GM18951 (cell line): ENCODE data around the gene GTF2A1L.
"Not testable (repeated sequence)": the region's sequence is repeated elsewhere in the genome, so short reads cannot be mapped to it uniquely, and the experiment has no call there.

ENCODE experiments used
- POLR2A ChIP-seq: IDR thresholded peaks from 4 replicates; pipeline ENCODE4 v1.6.1; 2011; ENCODE audit warnings: mild to moderate bottlenecking; ENCODE audit not compliant: insufficient read length, insufficient read depth; ENCODE audit errors: extremely low read depth
- in situ Hi-C: fragments of 300-500 bp; cut with MboI; formaldehyde crosslinking; loops from one replicate; pipeline ENCODE4 v1.12.0; 2022; ENCODE audit warnings: low sequenced_read_pairs, mixed read lengths, inconsistent platforms; ENCODE audit not compliant: unreplicated experiment

The GTF2A1L gene

DNA sequence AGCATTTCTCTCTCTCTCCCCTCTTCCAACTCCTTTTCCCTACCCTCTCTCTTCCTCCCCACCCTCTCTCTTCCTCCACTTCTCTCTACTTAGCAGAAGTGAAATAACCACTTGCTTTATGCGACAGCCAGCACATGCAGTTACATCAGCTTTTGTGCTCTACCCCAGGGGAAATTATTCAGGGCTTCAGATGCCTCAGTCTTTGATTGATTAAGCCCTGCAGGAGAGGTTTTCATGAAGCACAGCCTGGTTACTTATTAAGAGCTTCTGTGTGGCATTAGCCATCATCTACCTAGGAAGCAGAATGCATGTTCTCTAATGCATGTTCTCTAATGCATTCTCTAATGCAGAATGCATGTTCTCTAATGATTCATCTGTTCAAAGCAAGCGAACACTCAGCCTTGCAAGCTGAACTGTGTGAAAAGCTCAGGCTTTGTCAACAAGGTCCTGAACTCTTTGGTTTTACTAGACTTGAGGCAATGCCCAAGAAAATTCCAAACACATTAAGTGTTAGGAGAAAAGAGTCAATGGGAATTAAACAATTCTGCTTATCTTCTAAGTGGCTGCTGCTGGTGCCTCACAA is 81.8 kb downstream of the GTF2A1L start:
- in situ Hi-C loops = no loop called here
- TF ChIP-seq POLR2A = no peak

DNA sequence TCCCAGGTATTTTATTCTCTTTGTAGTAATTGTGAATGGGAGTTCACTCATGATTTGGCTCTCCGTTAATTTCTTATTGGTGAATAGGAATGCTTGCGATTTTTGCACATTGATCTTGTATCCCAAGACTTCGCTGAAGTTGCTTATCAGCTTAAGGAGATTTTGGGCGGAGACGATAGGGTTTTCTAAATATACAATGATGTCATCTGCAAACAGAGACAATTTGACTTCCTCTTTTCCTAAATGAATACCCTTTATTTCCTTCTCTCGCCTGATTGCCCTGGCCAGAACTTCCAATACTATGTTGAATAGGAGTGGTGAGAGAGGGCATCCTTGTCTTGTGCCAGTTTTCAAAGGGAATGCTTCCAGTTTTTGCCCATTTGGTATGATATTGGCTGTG is 86.0 kb downstream of the GTF2A1L start:
- in situ Hi-C loops = not testable (repeated sequence)

DNA sequence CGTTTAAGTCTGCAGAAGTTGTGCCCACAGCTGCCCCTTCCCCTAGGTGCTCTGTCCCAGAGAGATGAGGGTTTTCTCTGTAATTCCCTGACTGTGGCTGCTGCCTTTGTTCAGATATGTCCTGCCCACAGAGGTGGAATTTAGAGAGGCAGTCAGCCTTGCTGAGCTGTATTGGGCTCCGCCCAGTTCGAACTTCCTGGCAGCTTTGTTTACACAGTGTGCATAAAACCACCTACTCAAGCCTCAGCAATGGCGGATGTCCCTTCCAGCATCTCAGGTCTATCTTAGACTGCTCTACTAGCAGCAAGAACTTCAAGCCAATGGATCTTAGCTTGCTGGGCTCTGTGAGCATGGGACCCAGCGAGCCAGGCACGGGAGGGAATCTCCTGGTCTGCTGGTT is 89.8 kb downstream of the GTF2A1L start:
- no peak for TF ChIP-seq POLR2A
- in situ Hi-C loops = no loop called here

DNA sequence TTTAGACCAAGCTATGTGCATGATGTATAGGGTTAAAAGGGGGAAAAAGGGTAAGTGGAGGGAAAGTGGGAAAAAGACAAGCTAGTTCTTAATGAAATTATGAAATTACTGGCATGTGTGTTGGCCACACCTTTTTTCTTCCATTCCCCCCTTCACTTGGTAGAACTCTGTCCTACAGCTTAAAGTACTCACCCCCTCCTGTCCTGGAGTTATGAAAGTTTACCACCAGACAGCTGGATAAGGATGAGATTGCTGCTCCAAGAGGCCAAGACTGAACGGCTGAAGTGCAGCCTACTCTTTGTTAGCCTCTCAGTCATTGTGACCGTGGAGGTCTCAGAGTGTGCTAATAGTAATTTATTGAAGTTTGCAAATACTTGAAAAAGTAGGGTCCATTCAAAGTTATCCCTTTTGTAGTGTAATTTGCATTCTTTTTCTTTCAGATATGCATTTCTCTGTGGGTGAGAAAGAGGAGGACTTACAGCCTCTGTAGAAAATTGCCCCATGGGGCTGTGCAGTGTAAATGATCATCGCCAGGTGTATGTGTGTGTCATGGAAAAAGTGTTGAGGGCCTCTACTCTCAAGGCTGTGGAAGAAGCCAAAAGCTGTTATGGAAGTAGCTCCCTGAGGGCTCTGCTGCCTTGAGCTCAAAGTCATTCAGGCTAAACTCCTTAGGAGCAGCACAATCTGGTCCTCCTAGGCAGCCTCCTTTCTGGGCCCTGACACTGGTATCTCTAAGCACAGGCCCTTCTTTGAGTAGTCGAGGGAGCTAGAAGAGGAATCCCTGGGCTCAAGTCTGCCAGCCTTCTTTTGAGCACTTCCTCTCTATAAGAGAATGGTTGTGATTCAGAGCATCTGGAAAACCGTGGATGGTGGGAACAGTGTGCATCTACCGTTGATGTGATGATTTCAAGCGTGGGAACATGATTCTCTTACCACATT is 91.7 kb downstream of the GTF2A1L start:
- no peak for TF ChIP-seq POLR2A
- in situ Hi-C loops = no loop called here

DNA sequence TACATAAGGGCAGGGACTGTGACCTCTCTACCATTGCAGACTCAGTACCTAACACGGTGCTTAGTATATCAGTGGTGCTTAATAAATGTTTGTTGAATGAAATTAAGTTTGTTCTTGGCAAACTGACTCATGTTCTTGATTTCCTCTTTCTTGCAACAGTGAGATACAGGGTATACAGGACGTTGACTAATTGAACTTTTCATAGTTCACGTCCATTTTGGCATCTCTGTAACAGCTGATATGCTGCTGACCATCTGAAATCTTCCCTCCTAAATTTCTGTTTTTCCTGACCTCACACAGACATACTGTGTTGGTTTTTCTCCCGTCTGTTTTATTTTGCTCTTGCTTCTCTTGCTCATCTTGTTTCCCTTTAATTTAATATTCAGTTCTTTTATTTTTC is 93.7 kb downstream of the GTF2A1L start:
- in situ Hi-C loops = no loop called here
- no peak for TF ChIP-seq POLR2A

DNA sequence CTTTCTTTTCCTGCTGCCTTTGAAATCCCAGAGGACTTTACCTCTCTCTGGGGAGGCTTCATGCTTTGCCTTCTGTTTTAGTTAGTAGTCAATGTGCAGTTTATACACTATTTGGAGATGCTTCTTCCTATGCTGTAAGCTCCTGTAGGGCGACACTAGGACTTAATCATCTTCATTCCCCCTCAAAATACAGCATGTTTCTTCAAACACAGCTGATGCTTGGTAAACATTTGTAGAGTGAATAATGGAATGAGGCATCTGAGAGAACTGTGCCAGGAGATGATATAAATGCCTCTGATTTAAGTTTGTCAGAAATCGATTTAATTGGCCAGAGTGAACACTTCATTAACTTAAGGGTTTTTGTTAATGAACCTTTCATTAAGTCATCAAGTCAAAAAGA is 94.5 kb downstream of the GTF2A1L start:
- in situ Hi-C loops = no loop called here

DNA sequence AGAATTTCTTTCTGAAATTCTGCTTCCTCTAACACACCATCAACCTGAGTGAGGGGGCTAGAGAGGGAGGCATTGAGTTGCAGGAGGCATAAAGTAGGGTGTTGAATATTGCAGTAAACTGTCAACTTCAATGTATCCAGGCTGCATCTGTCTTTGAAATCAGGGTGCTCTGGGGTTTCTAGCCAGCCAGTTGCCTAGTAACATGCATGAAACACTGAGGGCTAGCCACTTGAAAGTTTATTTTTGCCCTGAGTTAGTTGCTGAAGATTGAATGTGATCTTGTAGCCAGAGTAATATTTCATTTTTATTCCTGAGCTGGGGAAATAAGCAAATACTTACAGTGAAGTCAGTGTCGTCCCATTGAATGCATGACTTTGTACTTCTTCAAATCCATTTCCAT is 96.0 kb downstream of the GTF2A1L start:
- in situ Hi-C loops = no loop called here
- TF ChIP-seq POLR2A = no peak

More for the DNA sequence above, 94.5 kb downstream of the GTF2A1L start:
- no peak for TF ChIP-seq POLR2A

DNA sequence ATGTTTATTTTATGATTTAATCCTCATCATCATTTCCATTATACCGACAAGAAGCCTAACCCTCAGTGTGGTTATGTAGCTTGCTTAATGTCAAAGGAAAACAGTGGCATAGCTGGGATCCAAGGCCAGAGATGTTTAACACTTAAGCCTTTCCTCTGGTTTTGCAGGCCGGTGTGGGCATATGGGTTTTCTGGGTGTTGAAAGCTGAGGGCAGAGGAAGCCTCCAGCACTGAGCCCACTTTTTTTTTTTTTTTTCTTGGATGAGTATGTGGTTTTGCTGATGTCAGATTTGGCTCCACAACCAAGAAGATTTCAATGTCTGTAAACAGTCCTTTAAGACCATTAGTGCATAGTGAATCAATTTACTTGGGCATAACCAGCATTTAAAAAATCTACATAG is 96.6 kb downstream of the GTF2A1L start:
- in situ Hi-C loops = no loop called here
- TF ChIP-seq POLR2A = no peak

DNA sequence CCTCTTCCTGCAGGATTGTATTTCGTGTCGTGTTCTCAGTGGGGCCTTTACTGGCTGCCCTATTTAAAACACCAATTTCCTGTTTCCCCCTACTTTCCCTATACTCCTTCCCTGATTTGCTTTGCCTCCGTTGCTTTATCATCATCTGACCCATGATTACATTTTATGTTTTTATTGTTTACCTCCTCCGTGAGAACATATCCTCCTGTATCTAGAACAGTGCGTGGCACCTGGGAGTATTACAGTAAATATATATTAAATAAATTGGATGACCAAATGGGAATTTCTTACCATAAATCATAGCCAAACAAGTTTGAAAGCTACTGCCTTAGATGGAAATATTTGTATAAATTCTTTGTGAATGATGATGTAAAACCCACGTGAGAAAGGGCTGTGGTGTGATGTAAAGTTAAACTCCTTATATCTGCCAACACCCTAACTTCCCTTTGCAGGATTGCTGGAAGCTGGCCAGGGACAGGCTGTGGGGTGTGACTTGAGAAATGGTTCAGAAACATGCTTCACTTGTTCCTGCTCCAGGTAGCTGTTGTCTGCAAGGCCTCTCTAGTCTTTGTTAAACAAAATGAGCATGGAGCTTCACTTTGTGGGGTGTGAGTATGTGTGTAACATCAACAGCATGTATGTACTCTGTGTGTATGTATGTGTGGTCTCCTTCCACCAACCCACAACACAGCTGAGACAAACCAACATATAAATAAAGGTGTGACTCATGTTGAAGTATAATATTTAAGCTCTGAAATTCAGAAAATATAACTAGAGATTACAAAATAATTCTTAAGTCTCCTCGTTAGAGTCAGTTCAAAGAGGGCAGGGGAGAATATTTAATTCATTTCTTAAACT is 97.6 kb downstream of the GTF2A1L start:
- no peak for TF ChIP-seq POLR2A
- in situ Hi-C loops = no loop called here

DNA sequence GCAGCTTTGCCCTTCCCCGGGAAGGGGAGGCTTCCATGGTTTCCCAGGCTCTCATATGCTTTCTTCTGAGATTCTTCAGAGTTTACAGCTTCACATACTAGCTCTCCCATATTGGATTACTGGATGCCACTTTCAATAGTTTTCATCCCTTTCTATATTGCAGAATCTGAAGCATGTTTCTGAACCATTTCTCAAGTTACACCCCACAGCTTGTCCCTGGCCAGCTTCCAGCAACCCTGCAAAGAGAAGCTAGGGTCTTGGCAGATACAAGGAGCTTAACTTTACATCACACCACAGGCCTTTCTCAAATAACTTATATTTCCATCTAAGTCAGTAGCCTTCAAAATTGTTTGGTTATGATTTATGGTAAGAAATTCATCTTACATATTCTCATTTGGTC is 98.3 kb downstream of the GTF2A1L start:
- TF ChIP-seq POLR2A = no peak
- in situ Hi-C loops = no loop called here

DNA sequence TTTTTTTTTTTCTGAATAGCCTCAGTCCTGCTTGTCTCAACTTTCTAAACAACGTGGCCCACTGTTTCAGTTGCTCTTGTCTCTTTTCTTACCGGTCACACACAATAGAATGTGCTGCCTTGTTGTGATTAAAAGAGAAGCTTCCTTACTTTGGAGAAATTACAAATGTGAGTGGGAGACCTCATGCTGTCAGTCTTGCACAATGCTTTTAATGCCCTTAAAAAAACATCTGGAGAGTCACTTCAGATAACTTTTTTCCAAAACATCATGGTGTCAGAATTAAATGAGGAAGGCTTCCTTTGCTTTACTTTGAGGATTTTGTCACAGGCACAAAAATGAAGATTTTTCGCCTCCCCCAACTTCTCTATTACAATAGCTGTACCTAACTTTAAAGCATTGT is 100.2 kb downstream of the GTF2A1L start:
- in situ Hi-C loops = no loop called here
- no peak for TF ChIP-seq POLR2A

DNA sequence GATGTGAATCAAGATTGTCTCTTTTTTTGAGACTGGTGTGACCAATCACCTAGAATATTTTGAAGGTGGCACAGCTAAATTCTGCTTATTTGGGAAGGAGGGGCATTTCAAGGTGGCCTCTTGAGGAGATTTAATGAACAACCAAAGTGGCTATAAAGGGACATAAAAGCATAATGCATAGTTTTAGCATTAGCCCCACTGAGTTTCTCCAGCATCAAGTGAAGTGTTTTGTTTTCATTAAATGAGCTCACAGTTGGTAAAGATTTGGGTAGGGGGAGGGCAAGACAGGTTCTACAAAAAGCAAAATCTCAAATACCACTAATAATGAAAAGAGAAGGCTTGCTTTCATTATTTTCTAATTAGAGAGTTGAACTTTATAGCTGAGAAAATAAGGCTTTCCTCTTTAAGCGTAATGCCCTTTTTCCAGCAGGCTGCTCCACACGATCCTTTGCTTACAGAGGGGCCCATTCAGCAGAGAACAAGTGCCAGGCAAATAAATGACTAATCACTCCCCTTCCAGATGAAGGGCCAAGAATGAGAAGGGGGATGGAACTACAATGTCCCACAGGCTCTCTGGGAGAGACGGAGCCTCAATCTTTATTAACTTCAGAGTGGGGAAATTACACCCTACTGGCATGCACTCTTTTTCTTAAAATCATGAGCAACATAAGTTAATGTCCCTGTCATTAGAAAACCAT is 102.0 kb downstream of the GTF2A1L start:
- in situ Hi-C loops = no loop called here
- no peak for TF ChIP-seq POLR2A

DNA sequence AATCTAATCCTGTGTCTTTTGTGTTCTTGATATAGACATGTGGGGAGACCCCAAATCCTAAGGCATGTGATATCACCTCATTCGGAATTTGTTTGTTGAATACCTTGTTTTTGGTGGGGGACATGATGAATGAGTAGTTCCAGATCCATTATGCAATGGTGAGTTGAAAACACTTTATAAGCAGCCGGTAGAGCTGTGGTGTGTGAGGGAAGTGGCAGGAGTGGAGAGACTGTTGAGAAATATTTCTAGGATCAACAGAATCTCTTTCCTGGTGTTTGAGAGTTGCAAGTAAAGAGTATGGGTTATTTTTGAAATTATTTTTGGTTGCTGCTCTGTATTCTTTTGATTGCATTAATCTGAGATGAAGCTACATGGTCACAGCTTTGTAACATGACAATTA is 103.5 kb downstream of the GTF2A1L start:
- no peak for TF ChIP-seq POLR2A
- in situ Hi-C loops = no loop called here

DNA sequence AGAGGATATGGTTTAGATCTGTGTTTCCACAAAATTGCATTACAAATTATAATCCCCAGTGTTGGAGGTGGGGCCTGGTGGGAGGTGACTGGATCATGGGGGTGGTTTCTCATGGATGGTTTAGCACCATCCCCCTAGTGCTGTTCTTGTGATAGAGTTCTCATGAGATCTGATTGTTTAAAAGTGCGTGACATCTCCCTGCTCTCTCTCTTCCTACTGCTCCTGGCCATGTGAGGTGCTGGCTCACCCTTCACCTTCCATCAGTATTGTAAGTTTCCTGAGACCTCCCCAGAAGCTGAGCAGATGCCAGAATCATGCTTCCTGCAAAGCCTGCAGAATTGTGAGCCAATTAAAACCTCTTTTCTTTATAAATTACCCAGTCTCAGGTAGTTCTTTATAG is 104.7 kb downstream of the GTF2A1L start:
- TF ChIP-seq POLR2A = no peak
- in situ Hi-C loops = no loop called here
